ENCODE data around the gene MTMR10. TPM values are rescaled to one million over a fixed set of nuclear protein-coding genes. Genes with fewer than 3 reads are reported as not detected.

MTMR10 gene
- total RNA-seq, 1 experiment from 2014 or later = 19.5 TPM

- TF ChIP-seq REST (IDR thresholded peaks at IDR 0.05; ENCODE audit: insufficient read depth in 1 of 2, low read depth in 2 of 2, low read length in 1 of 2) (no peak), SIN3A (IDR thresholded peaks at IDR 0.05; ENCODE audit: borderline replicate concordance, insufficient read depth, low read depth, low read length) (no peak), CTCF (IDR thresholded peaks at IDR 0.05) (no peak), POLR2AphosphoS5 (IDR thresholded peaks at IDR 0.05; ENCODE audit: low read depth, low read length) (no peak), TCF7L2 (IDR thresholded peaks at IDR 0.05; ENCODE audit: low read depth, low read length) (no peak)
- ATAC-seq = no peak
- Histone ChIP-seq H3K4me1 (ENCODE audit: control insufficient read depth, insufficient read depth, low read length) (no peaks in the 10 kb centered on the region), H3K36me3 (ENCODE audit: control insufficient read depth, insufficient read depth, low read length) (peaks cover 5% of the 10 kb centered on the region; the same call in 1 of the 2 replicates), H3K27me3 (ENCODE audit: control insufficient read depth, insufficient read depth, low read length) (no peaks in the 10 kb centered on the region), H3K27ac (ENCODE audit: low read length) (no peak overlapping the region), H3K9me3 (ENCODE audit: control insufficient read depth, insufficient read depth, low read depth, low read length) (no peaks in the 10 kb centered on the region), H3K4me3 (ENCODE audit: low read depth in 2 of 2, low read length in 2 of 2) (no peak overlapping the region)
- intact Hi-C loops (cut with micrococcal nuclease; ENCODE audit: unreplicated experiment) (no loop called here), in situ Hi-C loops (cut with HindIII; ENCODE audit: low pct_unique_long_range_greater_than_20kb, low sequenced_read_pairs) (no loop called here)
- POLR2A ChIA-PET = interaction anchor here (0.7 kb wide), 1 partner anchor 548 kb away, joined by 3 read pairs; no protein-coding TSS in a partner anchor
- no TSS peak for BruUV-seq (replicated peaks)
- no peak for DNase-seq (ENCODE audit: low read depth, low spot score)
- CTCF ChIA-PET = no interaction called here
Measured at GRCh38 chr15:30978328-30978727, 13.1 kb downstream of the MTMR10 start.

DNA sequence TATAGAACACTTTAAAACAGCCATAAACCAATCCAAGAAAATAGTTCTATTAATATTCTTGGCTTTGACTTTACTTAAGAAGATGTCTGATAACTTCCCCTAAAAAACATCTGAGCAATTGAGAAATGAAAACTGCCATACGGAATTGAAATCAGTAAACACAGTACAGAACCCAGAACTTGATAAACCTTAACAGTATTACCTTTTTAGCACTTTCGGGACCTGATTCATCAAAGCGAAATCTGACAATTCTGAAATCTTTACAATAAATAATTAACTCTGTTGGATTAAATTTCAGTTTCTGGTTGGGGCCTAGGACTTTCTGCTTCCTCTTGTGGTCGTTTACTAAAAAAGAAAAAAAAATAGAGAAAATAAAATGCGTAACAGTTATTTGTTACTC lies 17.3 kb downstream of the MTMR10 start:
- Histone ChIP-seq H3K4me1 (ENCODE audit: control insufficient read depth, insufficient read depth, low read length) (no peaks in the 10 kb centered on the region), H3K27ac (ENCODE audit: low read length) (no peak overlapping the region), H3K9me3 (ENCODE audit: control insufficient read depth, insufficient read depth, low read depth, low read length) (no peaks in the 10 kb centered on the region), H3K27me3 (ENCODE audit: control insufficient read depth, insufficient read depth, low read length) (no peaks in the 10 kb centered on the region), H3K4me3 (ENCODE audit: low read depth in 2 of 2, low read length in 2 of 2) (no peak overlapping the region), H3K36me3 (ENCODE audit: control insufficient read depth, insufficient read depth, low read length) (peaks cover 7% of the 10 kb centered on the region; the same call in 1 of the 2 replicates)
- ChIA-PET POLR2A (no interaction called here), CTCF (interaction anchor here (0.6 kb wide), 1 partner anchor 461 kb away, joined by 5 read pairs; no protein-coding TSS in a partner anchor)
- in situ Hi-C loops (cut with HindIII; ENCODE audit: low pct_unique_long_range_greater_than_20kb, low sequenced_read_pairs) = no loop called here
- TF ChIP-seq SIN3A (IDR thresholded peaks at IDR 0.05; ENCODE audit: borderline replicate concordance, insufficient read depth, low read depth, low read length) = no peak
- TF ChIP-seq TCF7L2 (IDR thresholded peaks at IDR 0.05; ENCODE audit: low read depth, low read length) = no peak
- no peak for TF ChIP-seq CTCF (IDR thresholded peaks at IDR 0.05)
- intact Hi-C loops (cut with micrococcal nuclease; ENCODE audit: unreplicated experiment) = no loop called here
- BruUV-seq (replicated peaks) = no TSS peak
- no peak for ATAC-seq
- DNase-seq (ENCODE audit: low read depth, low spot score) = no peak

All from Panc1 (cell line).